Activated CD4-positive, alpha-beta T cell treated with anti-CD3 and anti-CD28 coated beads, Interleukin-2, amount 10 ng/mL, durations not matched to agents 7 days and 5 days (primary cell): ENCODE data around the gene NPAS2. TPM values are rescaled to one million over a fixed set of nuclear protein-coding genes. Genes with fewer than 3 reads are reported as not detected.

Experiments used
- CTCF ChIA-PET: fragments of 350-600 bp; sonication (Branson Sonifier 250); formaldehyde crosslinking; loops from one replicate; lab custom pipeline; 2021; ENCODE audit warnings: antibody characterized with exemption; lab: Charles Lee
- POLR2A ChIA-PET: fragments of 350-600 bp; sonication (Branson Sonifier 250); formaldehyde crosslinking; loops from one replicate; lab custom pipeline; 2021; ENCODE audit warnings: antibody characterized with exemption; lab: Charles Lee
- DNase-seq: peaks from one replicate; pipeline ENCODE4 v3.0.0-alpha.2; 2020
- H3K27ac Mint-ChIP-seq: one replicate; pipeline ENCODE4 v1.8.0; 2021; ENCODE audit warnings: mild to moderate bottlenecking, moderate library complexity, mixed read lengths
- H3K27me3 Mint-ChIP-seq: one replicate; pipeline ENCODE4 v1.8.0; 2021; ENCODE audit warnings: mixed read lengths
- H3K36me3 Mint-ChIP-seq: one replicate; pipeline ENCODE4 v1.8.0; 2021; ENCODE audit warnings: low read depth, mixed read lengths
- H3K4me1 Mint-ChIP-seq: one replicate; pipeline ENCODE4 v1.8.0; 2021; ENCODE audit warnings: mixed read lengths
- H3K4me3 Mint-ChIP-seq: one replicate; pipeline ENCODE4 v1.8.0; 2021; ENCODE audit warnings: mild to moderate bottlenecking, moderate library complexity, mixed read lengths
- H3K9me3 Mint-ChIP-seq: one replicate; pipeline ENCODE4 v1.8.0; 2021; ENCODE audit warnings: mixed read lengths
- total RNA-seq, 2 experiments: library from RNA; stranded (reverse); gene quantifications; one replicate each; pipeline ENCODE4 v1.2.3, GENCODE V29; 2021

The NPAS2 gene
- total RNA-seq, 2 experiments from 2014 or later, result 5.6 to 6.1 TPM

DNA sequence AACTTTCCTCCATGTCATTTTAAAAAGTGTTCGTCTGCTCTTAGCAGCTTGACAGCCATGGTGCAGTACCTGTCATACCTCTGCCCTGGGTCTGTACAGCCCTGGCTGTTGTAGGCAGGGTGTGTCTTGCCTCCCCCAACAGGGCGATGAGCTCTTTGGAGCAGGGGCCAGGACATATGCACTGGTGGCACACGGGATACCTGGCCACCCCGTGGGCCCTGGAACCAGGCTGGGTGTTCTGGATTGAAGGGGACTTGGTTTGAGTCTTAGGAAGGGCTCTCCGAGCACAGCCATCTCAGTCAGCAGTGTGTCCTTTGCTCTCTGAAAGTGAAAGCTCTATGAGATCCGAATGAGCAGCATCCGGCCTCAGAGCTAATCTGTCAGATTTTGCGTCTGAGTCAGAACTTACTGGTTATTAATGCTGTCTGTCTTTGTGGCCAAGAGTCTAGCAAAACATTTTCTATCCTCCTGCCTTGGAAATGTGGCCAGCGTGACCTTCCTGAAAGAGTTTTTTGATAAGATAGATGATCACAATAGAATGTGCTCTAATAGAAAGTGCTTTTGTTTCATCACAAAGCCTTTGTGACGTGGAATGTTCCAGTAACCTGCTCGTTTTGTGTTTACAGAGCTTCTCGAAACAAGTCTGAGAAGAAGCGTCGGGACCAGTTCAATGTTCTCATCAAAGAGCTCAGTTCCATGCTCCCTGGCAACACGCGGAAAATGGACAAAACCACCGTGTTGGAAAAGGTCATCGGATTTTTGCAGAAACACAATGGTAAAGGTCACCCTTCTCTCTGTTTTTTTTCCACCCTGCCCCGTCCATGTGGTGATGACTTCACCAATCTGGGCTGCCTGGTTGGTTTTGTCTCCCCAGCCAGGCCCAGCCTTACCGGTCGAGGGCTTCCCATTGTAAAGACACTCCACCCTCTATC lies 104.8 kb downstream of the NPAS2 start:
- DNase-seq, result peak; percentile 30
- H3K9me3 Mint-ChIP-seq, result no peaks in the 10 kb centered on the region
- H3K4me3 Mint-ChIP-seq, result peak overlapping the region; percentile 20
- peaks cover 15% of the 10 kb centered on the region for H3K4me1 Mint-ChIP-seq
- no peaks in the 10 kb centered on the region for H3K36me3 Mint-ChIP-seq
- POLR2A ChIA-PET, result no interaction called here
- H3K27ac Mint-ChIP-seq, result peak overlapping the region; percentile 89
- CTCF ChIA-PET, result no interaction called here
- no peaks in the 10 kb centered on the region for H3K27me3 Mint-ChIP-seq

DNA sequence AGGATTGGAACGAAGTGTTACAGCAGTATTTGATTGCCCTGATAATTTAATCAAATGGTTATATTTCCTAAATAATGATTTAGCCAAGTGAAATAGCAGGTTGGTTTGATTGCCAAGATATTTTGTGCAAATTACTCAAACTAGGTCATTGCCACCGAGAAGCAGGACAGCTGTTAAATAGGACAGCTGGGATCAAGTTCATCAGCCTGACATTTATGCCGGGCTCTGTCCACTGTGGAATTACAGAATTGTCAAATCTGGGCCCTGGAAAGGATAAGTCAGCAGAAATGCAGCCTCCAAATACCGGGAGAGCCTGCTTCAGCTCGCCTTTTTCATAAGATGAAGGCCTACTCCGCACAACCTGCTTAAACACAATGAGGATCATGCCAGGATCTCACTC lies 108.3 kb downstream of the NPAS2 start:
- CTCF ChIA-PET, result no interaction called here
- no peak overlapping the region for H3K4me3 Mint-ChIP-seq
- no peak overlapping the region for H3K27ac Mint-ChIP-seq
- H3K36me3 Mint-ChIP-seq, result no peaks in the 10 kb centered on the region
- POLR2A ChIA-PET, result no interaction called here
- H3K9me3 Mint-ChIP-seq, result no peaks in the 10 kb centered on the region
- no peaks in the 10 kb centered on the region for H3K27me3 Mint-ChIP-seq
- no peak for DNase-seq
- peaks cover 15% of the 10 kb centered on the region for H3K4me1 Mint-ChIP-seq

GRCh38 chr2:100929147-100929546 lies 109.2 kb downstream of the NPAS2 start:
- no peak overlapping the region for H3K27ac Mint-ChIP-seq
- H3K4me3 Mint-ChIP-seq, result no peak overlapping the region
- no peaks in the 10 kb centered on the region for H3K9me3 Mint-ChIP-seq
- DNase-seq, result no peak
- H3K36me3 Mint-ChIP-seq, result no peaks in the 10 kb centered on the region
- no peaks in the 10 kb centered on the region for H3K27me3 Mint-ChIP-seq
- ChIA-PET POLR2A (no interaction called here), CTCF (interaction anchor here (0.7 kb wide), 1 partner anchor 72 kb away, joined by 3 read pairs; no protein-coding TSS in a partner anchor)
- peaks cover 11% of the 10 kb centered on the region for H3K4me1 Mint-ChIP-seq

DNA sequence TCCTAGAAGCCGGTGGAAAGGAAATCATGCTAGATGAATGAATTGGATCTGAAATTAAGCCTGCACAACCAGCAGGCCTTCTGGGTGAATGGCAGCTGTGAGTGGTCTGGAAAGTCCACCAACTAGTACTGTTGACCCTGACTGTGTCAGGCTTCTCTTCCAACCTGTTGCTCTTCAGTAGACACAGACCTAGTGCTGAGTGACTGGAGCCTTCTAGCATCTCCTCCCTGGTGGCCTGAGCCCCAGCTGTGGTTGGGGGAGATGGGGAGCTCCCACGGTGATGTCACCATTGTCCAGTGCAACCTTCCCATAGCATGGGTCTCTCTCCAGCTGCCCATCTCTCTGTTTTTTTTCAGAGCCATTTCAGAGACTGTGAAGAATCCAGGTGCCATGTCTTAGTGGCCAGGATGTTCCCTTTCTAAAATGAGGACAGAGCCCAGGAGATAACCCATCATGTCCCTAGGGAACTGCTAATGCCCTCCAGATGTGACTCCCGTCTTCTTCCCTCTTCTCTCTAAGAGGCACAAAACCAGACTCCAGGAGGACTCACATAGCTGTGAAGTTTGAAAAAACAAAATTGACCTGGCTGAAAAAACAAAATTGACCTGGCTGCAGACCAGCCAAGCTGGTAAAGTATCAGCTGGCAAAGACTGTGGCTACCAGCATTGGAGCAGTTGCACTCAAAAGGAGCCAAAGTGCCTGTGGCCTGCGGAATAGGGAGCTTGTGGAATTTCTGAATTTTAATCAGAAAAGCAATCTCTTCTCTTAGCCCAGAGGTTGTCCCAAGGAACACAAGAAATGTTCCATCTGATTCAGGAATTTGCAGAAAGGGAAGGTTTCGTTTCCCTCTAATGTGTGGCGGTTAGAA lies 114.8 kb downstream of the NPAS2 start:
- peaks cover 6% of the 10 kb centered on the region for H3K4me1 Mint-ChIP-seq
- DNase-seq, result no peak
- CTCF ChIA-PET, result interaction anchor here (0.9 kb wide), 1 partner anchor 15 kb away, joined by 3 read pairs; no protein-coding TSS in a partner anchor
- H3K27me3 Mint-ChIP-seq, result no peaks in the 10 kb centered on the region
- H3K4me3 Mint-ChIP-seq, result no peak overlapping the region
- H3K9me3 Mint-ChIP-seq, result no peaks in the 10 kb centered on the region
- peaks cover 2% of the 10 kb centered on the region for H3K36me3 Mint-ChIP-seq
- POLR2A ChIA-PET, result no interaction called here
- no peak overlapping the region for H3K27ac Mint-ChIP-seq

DNA sequence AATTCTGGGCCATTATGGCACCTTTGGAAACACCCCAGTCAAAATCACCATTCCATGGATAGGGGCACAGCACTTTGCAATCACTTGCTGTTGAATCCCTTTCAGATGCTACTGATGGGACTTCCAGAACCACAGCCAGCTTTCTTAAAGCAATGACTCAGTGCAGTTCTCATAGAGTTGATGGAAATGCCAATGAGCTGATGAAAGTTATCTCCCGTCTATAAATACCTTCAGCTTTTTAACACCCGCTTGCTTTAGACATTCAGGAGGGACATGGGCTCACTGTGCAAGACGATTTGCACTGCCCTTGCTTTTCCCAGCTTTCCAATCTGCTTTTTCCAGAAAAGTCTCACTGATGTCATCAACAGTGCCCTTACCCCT lies 115.4 kb downstream of the NPAS2 start:
- POLR2A ChIA-PET, result no interaction called here
- H3K27ac Mint-ChIP-seq, result no peak overlapping the region

GRCh38 chr2:100936070-100936741 lies 116.3 kb downstream of the NPAS2 start:
- DNase-seq, result no peak
- POLR2A ChIA-PET, result no interaction called here
- CTCF ChIA-PET, result no interaction called here
- Mint-ChIP-seq H3K36me3 (peaks cover 2% of the 10 kb centered on the region), H3K27me3 (no peaks in the 10 kb centered on the region), H3K27ac (no peak overlapping the region), H3K4me3 (no peak overlapping the region), H3K4me1 (peaks cover 17% of the 10 kb centered on the region), H3K9me3 (no peaks in the 10 kb centered on the region)

More for the DNA sequence above, 115.4 kb downstream of the NPAS2 start:
- Mint-ChIP-seq H3K27me3 (no peaks in the 10 kb centered on the region), H3K4me3 (no peak overlapping the region), H3K36me3 (peaks cover 2% of the 10 kb centered on the region), H3K4me1 (peaks cover 8% of the 10 kb centered on the region), H3K9me3 (no peaks in the 10 kb centered on the region)
- CTCF ChIA-PET, result no interaction called here
- DNase-seq, result no peak

- Mint-ChIP-seq H3K27me3 (no peaks in the 10 kb centered on the region), H3K9me3 (no peaks in the 10 kb centered on the region), H3K27ac (no peak overlapping the region), H3K36me3 (peaks cover 6% of the 10 kb centered on the region), H3K4me1 (peaks cover 25% of the 10 kb centered on the region), H3K4me3 (no peak overlapping the region)
- POLR2A ChIA-PET, result no interaction called here
- no peak for DNase-seq
- CTCF ChIA-PET, result no interaction called here
Observed at GRCh38 chr2:100936972-100937542, 117.1 kb downstream of the NPAS2 start.

- Mint-ChIP-seq H3K27ac (peak overlapping the region; percentile 38), H3K27me3 (no peaks in the 10 kb centered on the region), H3K36me3 (peaks cover 9% of the 10 kb centered on the region), H3K4me3 (no peak overlapping the region), H3K4me1 (peaks cover 32% of the 10 kb centered on the region), H3K9me3 (no peaks in the 10 kb centered on the region)
- POLR2A ChIA-PET, result no interaction called here
- DNase-seq, result no peak
- CTCF ChIA-PET, result no interaction called here
Observed at GRCh38 chr2:100938031-100939026, 118.4 kb downstream of the NPAS2 start.

- no peaks in the 10 kb centered on the region for H3K27me3 Mint-ChIP-seq
- H3K4me1 Mint-ChIP-seq, result peaks cover 32% of the 10 kb centered on the region
- peaks cover 9% of the 10 kb centered on the region for H3K36me3 Mint-ChIP-seq
- POLR2A ChIA-PET, result no interaction called here
- CTCF ChIA-PET, result no interaction called here
- H3K9me3 Mint-ChIP-seq, result no peaks in the 10 kb centered on the region
- no peak overlapping the region for H3K4me3 Mint-ChIP-seq
- H3K27ac Mint-ChIP-seq, result no peak overlapping the region
- no peak for DNase-seq
Observed at GRCh38 chr2:100939445-100939844, 119.5 kb downstream of the NPAS2 start.

GRCh38 chr2:100940240-100940639 lies 120.3 kb downstream of the NPAS2 start:
- ChIA-PET CTCF (no interaction called here), POLR2A (no interaction called here)
- Mint-ChIP-seq H3K27ac (peak overlapping the region; percentile 93), H3K4me3 (peak overlapping the region; percentile 13), H3K27me3 (no peaks in the 10 kb centered on the region), H3K4me1 (peaks cover 32% of the 10 kb centered on the region), H3K9me3 (no peaks in the 10 kb centered on the region), H3K36me3 (peaks cover 9% of the 10 kb centered on the region)
- DNase-seq, result no peak

DNA sequence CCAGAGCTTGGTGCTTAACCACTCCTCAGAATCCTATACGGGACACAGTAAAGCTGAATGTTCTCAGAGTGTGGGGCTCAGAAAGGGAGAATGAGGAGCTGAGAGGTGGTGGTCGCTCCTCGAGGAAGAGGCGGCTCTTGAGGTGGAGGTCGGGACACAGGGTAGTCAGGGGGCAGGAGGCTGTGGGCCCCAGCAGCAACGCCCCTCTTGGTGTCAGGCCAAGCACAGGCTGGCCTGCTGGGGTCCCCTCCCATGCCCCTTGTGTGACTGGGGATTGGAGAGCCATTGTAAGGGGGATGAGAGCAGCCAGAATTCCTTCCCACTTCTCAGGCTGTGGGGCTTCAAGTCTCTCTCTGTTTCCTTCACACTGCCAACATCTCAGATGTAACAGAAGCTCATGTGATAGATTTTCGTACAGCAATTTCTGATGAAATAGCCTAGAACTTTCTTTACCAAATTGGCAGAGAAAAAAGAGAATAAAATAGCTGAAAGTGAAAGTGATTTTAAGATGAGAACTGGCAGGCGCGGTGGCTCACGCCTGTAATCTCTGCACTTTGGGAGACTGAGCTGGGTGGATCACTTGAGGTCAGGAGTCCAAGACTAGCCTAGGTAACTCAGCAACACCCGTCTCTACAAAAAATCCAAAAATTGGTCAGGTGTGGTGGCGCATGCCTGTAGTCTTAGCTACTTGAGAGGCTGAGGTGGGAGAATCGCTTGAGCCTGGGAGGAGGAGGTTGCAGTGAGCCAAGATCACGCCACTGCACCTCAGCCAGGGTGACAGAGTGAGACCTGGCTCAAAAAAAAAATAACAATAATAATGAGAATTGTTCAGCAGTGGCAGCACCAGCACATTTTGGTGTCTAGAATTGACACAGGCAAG lies 121.1 kb downstream of the NPAS2 start:
- H3K27ac Mint-ChIP-seq, result peak overlapping the region; percentile 93
- peak; percentile 47 for DNase-seq
- CTCF ChIA-PET, result interaction anchor here (1.1 to 1.2 kb wide), 2 partner anchors 19 to 65 kb away, joined by 3 read pairs; no protein-coding TSS in a partner anchor
- H3K4me3 Mint-ChIP-seq, result peak overlapping the region; percentile 40
- no peaks in the 10 kb centered on the region for H3K27me3 Mint-ChIP-seq
- peaks cover 32% of the 10 kb centered on the region for H3K4me1 Mint-ChIP-seq
- peaks cover 9% of the 10 kb centered on the region for H3K36me3 Mint-ChIP-seq
- POLR2A ChIA-PET, result no interaction called here
- H3K9me3 Mint-ChIP-seq, result no peaks in the 10 kb centered on the region
